GM18870 (cell line): ENCODE measurements around the gene PXMP4.

Experiments
- ATAC-seq: cut with Tn5 transposase; IDR thresholded peaks from one replicate; pipeline ENCODE4 v1.9.1; 2021; ENCODE audit warnings: moderate library complexity; ENCODE audit not compliant: unreplicated experiment

Gene PXMP4

DNA sequence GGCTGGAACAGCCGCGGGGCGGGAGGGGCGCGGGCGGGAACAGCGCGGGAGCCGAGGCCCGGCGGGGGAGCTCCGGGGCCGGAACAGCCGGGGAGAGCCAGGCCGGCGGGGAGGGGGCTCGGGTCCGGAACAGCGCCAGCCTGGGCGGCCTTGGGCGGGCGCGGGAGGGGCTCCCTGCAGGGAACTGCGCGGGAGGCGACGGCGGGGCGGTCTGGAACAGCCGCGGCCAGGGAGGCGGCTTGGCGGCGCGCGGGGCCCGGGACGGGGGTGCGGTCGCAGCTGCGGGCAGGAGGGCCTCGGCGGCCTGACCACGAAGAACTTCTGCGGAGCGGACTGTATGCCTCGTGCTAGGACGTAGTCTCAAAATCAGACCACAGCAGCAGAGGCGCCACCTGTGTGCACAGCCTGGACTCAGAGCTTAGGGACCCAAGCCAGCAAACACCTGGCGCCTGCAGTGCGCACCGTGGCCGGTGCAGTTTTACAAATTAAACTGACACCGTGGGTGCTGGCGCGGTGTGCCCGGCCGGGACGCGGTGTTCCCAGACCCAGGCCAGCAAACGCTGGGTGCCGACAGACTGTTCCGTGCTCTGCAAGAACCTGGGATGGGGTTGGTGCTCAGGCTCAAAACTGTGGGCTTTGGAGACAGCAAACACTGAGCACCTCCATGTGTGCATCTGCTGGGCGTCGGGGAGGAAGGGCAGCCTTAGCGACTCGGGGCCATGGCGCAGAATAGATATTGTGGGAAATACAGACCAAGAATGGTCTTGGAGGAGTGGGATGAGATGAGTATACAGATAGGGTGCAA, 12.3 kb upstream of the PXMP4 start:
- ATAC-seq, result peak; percentile 55

DNA sequence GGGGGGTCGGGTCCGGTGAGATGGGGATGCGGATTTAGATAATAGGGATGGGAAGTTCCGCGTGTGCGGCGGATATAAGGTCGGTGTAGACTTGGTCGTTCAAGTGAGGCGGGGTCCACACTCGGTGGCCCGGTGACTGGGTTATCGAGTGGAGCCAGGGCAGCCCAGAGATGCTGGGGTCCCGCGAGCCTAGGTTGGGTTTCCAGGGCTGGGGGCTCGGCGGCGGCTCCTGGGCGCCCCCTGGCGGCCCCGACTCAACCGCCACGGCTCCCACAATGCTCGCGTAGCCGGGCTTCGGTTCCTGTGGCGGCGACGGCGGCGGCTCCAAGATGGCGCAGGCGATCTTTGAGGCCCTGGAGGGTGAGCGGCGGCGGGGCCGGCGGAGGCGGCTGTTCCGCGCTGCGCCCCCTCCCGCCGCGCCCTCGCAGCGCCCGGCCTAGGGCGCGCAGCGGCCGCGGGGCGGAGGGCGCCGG, 11.6 kb upstream of the PXMP4 start, which contains the start of gene ZNF341:
Gene ZNF341, plus strand, starts transcription at position 304 of the 473 bp plus-strand sequence. Its CDS starts 26 bp downstream, at position 330.
- ATAC-seq, result peak; percentile 26

DNA sequence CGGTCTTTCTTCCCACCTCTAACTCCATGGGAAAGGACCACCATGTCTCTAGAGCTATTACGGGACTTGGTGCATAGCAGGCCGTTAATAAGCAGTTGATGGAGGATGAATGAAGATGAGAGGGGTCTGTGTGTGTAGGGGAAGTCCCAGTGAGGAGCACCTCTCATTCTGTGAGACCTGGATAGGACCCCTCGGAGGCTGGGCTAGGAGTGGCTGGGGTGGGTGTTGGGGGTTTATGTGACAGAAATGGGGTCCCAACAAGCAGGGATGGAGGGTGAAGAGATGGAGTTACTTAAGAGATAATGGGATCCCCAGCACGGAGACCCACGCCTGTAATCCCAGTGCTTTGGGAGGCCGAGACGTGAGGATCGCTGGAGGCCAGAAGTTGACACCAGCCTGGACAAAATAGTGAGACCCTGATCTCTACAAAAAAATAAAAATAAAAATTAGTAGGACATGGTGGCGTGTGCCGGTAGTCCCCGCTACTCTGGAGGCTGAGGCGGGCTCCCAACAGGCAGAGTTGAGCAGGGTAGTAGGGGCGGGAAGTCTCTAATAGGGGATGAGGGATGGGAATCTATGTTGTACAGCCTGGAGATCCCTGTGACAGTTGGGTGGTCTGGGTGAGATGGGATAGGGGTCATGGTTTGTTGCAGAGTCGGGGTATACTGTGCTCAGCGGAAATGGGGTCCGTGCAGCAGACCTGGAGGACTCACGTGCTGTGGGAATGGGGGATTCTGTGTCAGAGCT, 11.0 kb upstream of the PXMP4 start:
- no peak for ATAC-seq

DNA sequence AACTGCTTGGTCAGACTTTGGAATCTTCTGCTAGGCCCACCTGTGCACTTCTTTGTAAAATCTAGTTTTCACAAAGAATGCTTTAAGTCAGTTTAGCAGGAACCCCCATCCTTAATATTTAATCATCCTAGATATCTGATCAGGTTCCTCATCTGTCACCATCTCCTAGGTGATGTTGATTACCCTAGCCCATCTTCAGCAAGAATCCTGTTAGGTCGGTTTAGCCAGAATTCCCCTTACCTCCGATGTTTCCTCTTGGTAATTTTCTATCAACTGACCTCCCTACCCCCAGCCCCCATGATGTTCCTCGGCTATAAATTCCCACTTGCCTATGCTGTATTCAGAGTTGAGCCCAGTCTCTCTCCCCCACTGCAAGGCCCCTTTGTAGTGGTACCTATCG, 9.0 kb upstream of the PXMP4 start:
- ATAC-seq, result no peak

DNA sequence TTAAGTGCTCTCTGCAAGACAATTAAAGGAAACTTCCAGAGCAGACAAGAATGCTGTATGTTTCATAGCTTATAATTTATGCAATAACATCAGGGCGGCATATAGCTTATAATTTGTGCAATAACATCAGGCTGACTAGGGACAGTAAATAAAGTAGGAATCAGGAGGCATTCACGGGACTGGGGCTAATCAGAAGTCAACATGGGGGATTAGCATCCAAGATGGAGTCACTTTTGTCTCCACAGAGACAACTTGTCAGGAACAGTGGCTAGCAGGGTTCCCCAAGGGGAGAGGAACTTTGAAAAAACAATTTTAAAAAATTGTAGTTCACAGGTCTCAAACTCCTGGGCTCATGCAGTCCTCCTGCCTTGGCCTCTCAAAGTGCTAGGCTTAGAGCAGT, 8.4 kb upstream of the PXMP4 start:
- ATAC-seq, result no peak

GRCh38 chr20:33727806-33728205, 7.7 kb upstream of the PXMP4 start:
- no peak for ATAC-seq

- no peak for ATAC-seq
These were observed 7.0 kb upstream of the PXMP4 start for GRCh38 chr20:33727115-33727479.

- no peak for ATAC-seq
These were observed 5.6 kb upstream of the PXMP4 start for GRCh38 chr20:33725607-33726264.

- no peak for ATAC-seq
These were observed 4.5 kb upstream of the PXMP4 start for GRCh38 chr20:33724439-33725094.

- ATAC-seq, result no peak
These were observed 1.5 kb upstream of the PXMP4 start for GRCh38 chr20:33721391-33722140.

DNA sequence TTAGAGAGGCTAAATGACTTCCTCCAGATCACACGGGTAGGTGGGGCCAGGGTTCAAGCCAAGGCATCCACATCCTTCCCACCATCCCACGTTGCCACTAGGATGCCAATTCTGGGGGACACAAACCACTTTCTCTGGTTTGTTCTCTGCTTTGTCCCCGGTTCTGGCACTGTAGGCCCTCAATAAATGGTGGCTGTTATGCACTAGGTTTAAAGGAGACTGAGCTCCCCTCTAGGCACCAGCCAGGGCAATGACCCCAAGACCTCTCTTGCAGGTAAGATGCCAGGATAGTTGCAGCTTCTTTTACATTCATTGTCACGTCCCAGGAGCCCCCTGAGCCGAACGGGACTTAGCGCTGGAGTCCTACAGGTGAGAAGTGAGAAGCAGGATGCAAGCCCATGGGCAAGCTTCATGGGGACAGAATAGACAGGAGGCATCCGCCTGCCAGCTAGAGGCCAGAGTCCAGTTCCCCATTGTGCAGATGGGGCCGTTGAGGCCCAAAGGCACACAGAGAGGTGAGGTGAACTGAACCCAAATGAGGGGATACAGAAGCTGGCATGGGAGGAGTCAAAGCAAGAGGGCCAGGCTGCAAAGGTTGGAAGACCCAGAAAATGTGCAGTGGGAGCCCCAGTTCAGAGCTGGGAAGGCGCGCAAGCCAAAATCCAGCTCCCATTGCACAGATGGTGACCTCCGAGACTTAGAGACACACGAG, 677 bp downstream of the PXMP4 start:
- no peak for ATAC-seq

- ATAC-seq, result no peak
These were observed 3.6 kb downstream of the PXMP4 start for GRCh38 chr20:33716498-33716897.

- no peak for ATAC-seq
These were observed 6.2 kb downstream of the PXMP4 start for GRCh38 chr20:33713865-33714367.

GRCh38 chr20:33711446-33711738, 8.7 kb downstream of the PXMP4 start:
- no peak for ATAC-seq

GRCh38 chr20:33710681-33711445, 9.2 kb downstream of the PXMP4 start:
- ATAC-seq, result no peak

DNA sequence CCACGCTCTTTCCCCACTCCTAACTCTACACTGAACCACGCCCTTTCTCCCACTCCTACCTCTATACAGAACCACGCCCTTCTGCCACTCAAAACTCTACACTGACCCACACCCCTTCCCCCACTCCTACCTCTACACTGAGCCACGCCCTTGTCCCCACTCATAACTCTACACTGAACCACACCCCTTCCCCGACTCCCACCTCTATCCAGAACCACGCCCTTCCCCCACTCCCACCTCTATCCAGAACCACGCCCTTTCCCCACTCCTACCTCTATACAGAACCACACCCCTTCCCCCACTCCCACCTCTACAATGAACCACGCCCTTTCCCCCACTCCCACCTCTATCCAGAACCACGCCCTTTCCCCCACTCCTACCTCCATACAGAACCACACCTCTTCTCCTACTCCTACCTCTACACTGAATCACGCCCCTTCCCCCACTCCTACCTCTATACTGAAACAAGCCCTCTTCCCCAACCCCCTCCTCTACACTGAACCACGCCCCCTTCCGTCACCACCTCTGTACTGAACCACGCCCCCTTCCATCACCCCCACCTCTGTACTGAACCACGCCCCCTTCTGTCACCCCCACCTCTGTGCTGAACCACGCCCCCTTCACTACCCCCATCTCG, 10.1 kb downstream of the PXMP4 start:
- no peak for ATAC-seq

- no peak for ATAC-seq
These were observed 10.7 kb downstream of the PXMP4 start for GRCh38 chr20:33709398-33709797.

- ATAC-seq, result no peak
These were observed 12.4 kb downstream of the PXMP4 start for GRCh38 chr20:33707668-33708067.
